NCI-H69 (cell line): Measurements from ENCODE around the gene MRPS9.

ENCODE experiments used
- DNase-seq: peaks from one replicate; lab custom pipeline; 2025; lab: John Stamatoyannopoulos, UW

MRPS9 gene

DNA sequence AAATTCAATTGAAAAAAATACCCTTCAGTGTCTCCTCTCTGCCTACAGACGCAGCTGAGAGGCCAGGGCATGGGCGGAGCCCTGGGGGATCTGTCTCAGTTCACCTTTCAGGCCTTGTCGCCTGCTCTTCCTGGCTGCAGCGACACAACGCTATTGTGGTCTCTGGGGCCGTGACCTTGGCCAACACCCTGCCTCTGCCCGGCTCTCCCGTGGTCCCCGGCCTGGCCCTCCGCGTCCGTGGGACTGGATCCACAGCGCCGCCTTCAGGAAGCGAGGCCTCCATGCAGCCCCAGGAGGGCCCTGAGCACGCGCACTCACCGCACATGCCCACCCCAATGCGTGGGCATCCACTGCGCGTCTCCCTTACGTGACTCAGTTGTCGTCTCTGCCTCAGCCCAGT, 81.1 kb downstream of the MRPS9 start:
- no peak for DNase-seq

DNA sequence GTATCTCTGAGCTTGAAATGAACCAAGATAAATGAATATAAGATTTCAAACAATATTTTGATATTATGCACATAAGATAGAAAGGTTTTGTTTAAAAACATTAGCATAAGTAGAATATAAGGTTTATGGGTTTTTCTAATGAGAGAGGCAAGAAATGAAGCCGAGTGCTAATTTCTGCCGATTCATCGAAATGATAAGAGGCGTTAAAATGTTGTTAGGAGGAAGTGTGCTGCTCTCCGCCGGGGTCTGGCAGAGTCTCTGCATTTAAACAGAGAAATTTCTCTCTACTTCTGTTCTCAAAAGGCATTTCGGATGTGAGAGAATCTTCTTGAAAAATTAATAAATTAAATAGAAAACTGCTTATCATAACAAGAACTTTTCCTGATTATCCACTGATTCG, 83.6 kb downstream of the MRPS9 start:
- DNase-seq = no peak

DNA sequence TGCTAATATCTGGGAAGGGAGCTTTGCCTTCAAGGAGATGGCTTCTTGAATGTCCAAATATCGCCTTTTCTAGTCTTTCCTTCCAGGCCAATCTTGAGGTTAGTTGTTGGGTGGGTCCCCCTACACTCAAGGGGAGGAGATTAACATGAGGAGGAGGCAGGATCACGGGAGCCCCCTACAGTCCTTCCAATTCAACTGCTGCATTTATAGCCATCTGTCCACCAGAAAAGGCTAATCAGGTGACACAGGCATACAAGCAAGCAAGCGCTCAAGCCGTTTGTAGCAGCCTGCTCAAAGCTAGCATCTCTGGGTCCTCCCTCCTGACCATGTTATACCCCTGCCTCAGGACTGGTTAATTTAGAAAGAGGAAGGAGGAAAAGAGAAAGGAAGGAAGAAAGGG, 87.6 kb downstream of the MRPS9 start:
- peak; percentile 51 for DNase-seq

DNA sequence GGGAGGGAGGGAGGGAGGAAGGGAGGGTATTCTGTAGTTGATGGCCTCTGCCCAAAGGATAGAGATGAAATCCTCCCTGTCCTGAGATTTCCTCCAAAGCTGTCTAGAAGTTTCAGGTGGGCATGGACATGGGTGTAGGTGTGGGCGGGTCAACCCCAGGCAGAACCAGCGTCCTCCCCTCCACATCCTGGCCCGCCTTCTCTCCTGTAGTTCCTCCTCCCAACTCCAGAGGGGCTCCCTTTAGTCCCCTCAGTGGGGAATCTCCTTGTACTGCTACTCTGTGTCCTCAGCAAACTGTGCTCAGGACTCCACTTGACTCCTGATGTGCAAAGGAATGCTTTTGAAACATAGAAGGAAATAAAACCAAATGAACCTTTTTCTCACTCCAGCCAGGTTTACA, 88.1 kb downstream of the MRPS9 start:
- peak; percentile 19 for DNase-seq

DNA sequence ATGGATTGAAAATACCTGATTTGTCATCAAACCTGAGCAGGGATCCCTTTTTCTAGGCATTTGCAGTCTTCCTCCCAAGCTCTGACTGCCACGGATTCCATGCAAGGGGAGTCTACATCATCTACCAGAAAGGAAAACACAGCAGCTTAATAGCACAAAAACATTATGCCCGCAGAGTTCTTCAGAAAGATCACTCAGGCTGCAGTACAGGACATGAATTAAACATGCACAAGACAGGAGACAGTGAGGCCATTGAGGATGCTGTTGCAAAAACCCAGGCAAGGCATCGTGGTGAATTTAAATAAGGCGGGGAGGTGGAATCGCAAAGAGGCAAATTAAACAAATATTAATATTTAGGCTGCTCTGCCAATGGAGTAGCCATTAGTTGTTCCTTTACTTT, 88.5 kb downstream of the MRPS9 start:
- no peak for DNase-seq

DNA sequence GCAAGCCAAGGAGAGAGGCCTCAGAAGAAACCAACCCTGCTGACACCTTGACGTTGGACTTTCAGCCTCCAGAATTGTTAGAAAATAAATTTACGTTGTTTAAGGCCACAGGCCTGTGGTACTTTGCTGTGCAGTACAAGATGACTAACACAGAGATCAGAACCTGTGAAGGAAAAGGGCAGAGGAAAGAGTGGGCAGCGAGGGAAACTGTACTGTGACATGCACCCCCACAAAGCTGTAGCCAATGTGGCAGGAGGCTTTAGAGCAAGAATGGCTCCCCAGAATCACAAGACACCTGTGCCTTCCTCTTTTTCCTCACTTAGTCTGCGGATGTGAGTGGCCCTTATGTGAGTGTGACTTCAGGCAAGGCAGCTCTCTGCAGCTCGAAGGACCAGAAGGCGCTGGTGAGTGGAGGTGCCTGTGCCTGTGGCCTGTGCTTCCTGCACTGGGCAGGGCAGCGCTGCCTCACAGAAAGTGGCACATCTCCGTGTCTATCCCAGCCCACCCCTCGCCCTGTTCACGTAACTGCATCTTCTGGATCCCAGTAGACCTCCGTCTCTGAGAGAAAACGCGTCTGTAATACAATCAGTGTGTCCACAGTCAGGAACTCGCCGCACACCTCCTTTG, 89.5 kb downstream of the MRPS9 start:
- DNase-seq = no peak

DNA sequence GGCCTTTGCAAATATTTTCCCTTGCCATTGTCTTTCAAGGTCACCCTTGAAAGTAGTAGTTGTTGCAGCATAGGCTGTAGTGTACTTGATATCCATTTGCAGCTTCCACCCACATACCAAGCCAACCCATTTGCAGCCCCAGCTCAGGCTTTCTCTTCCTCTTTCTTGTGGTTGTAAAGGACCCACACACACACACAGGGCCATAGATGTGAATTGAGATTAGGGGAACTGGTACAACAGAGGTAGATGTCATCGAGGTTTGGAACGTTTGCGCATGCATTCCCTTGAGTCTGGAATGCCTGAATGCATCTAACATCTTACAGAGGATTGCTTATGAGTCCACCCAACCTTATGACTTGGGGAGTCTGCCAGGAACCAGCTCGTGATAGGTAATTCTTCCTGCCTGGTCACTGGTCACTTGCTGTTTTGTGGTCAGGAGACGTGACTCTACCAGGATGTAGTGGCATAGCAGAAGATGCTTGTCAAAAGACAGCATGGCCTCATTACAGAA, 91.9 kb downstream of the MRPS9 start:
- no peak for DNase-seq

DNA sequence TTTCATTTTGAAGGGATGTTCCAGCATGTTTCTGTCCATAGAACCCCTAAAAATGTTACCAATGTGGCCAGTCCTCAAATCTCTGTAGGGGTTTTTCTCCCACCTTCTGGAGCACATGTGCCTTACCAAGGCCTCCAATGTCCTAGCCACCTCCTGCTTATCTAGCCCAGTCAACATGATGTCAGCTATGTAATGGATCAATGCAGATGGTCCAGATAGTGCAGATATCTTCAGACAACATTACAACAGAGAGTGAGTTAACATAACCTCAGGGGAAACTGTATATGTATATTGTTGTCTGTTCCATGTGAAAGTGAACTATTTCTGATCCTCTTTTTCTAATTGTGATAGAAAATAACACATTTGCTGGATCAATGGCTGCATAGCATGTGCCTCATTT, 92.7 kb downstream of the MRPS9 start:
- no peak for DNase-seq

DNA sequence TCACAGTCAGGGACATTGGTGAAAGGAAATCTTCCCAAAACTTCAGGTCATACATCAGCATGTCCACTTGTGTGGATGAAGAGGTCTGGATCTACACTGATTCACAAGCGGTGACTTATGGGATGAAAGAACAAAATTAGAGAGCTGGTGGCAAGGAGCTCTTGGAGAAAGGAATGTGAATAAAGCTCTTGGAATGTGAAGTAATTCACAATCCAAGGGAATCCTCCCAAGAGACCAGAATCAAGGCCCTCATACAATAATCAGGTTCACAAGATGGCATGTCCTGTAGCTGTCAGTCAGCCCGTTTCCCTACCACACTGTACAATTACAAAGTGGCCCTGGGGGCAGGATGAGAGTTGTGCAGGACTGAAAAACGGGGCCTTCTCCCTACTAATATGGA, 96.2 kb downstream of the MRPS9 start:
- DNase-seq = no peak

DNA sequence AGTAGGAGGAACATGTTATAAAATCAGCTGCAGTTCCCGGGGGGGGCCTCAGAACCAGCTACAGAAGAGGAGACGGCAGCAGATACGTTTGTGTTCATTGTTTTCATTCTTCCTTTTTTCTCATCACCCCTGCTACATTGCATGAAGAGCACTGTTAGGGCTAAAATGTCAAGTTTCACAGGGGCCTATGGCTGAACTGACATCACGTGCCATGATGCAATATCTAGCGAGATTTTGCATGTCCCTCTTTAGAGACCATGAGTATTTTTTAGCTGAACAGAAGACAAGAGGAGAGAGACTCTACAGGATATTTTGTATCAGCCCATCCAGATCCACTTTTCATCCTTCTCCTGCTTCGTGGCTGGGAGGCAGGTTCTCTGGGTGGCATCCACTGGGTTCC, 97.6 kb downstream of the MRPS9 start:
- DNase-seq = no peak

DNA sequence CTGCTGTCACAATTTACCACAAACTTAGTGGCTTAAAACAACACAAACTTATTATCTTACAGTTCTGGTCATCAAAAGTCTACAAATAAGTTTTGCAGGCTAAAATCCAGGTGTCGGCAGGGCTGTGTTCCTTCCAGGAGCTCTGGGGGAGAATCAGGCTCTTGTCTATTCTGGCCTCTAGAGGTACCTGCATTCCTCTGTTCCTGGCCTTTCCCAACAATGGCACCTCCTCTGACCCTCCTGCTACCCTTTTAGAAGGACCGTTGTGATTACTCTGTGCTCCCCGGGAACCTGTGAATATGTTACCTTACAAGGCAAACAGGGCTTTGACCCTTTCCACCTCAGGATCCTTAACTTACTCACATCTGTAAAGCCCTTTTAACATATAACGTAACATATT, 98.5 kb downstream of the MRPS9 start:
- no peak for DNase-seq

DNA sequence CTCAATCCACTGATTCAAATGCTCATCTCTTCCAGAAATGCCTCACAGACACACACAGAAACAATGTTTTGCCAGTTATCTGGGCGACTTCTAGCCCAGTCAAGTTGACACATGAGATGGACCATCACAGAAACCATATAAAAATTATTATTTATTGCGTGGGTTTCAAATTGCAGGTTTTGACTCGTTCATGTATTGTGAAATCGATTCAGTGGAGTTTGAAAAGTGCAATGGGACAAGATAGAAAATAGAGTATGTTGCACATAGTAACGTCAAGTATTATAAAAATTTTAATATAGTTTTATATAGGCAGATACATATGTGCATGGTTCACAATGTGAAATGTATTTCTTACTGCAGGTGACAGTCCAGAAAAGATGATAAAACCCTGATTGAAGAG, 100.8 kb downstream of the MRPS9 start:
- no peak for DNase-seq

DNA sequence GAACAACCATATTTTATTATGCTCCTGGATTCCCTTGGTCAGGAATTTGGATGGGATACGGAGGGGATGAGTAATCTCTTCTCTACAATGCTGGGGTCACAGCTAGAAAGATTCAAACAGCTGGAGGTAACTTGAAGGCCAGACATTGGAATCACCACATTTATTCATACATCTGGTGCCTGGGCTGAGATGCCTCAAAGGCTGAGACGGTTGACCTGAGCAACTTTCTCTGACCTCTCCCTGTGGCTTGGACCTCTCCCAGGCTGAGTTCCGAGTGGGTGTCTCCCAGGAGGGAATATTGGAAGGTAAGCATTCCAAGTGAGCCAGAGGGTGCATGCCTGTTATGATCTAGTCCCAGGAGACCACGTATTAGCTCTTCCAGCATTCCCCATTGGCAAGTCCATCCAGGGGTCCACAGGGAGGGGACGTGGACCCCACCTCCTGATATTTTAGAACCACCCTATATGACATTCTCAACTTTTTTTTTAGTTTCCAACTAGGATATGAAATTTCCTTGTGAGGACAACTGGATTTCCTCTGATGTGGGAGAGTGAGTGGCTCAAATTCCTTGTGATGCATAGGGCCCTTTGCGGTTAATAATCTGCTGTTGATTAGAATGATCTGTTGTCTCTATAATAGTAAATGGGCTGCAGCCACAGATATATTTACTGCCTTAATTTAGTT, 101.8 kb downstream of the MRPS9 start:
- no peak for DNase-seq

DNA sequence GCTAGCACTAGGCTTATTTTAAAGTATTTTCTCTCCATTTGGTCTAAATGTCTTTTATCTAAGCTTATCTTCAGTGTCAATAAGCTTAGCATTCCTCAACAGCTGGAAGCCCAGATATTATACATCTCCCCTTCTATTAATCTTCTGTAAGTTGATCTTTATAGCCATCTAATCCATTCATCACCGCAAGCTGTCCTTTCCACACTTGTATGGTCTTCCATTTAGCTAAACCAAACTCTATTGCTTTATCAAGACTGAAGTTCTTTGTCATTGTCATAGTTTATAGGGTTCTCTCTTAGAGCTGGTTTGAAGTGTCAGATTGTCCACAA, 102.3 kb downstream of the MRPS9 start:
- no peak for DNase-seq

DNA sequence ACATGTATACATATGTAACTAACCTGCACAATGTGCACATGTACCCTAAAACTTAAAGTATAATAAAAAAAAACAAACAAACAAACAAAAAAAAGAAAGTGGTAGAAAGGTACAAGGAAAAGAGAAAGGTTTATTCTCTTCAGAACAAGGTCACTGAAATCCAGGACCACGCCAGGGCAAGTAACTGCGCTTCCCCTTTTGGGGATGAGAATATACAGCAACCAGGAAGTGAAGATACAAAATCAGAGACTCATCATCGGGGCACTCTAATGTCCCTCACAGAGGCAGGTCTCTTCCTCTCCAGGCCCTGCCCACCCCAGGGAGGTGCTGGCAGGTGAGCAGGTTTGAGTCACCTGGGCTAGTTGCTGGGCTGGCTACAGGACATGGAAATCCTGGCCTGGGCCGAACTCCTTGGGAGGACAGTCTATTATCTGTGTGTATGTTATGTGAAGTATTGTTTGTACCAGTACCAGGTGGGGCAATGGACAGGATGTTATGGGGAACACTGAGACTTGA, 103.3 kb downstream of the MRPS9 start:
- DNase-seq = no peak

DNA sequence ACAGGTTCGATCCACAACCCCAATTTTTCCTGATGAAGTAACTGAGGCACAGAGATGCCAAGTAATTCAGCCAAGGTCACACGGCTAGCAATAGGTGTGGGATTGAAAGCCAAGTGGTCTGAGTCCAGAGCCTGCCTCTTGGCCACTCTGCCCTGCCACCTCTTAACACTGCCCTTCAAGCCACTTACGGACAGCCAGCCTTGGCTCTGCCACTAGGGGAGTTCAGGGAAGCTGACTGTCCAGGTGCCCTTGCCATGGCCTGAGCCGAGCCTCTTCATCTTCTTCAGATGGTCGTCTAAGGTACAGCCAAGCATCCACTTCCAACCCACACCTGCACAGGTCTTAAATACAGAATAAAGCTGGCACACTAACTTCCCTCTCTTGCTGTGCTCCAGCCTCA, 104.4 kb downstream of the MRPS9 start:
- DNase-seq = no peak

DNA sequence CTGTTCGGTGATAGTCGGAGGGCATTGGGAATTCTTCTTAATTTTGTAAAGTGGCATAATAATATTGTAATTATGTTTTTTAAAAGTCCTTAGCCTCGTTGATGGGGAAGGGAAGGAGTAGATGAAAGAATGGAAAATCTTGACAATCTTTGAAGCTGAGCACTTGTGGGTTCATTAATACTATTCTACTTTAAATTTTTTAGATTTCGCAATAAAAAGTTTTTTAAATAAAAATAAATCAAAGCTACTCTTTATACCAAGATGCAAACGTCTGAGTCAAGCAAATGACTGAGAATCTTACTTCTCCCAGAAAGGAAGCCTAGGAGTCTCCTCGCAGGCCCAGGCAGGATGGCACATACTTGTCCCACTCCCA, 105.2 kb downstream of the MRPS9 start:
- DNase-seq = no peak

DNA sequence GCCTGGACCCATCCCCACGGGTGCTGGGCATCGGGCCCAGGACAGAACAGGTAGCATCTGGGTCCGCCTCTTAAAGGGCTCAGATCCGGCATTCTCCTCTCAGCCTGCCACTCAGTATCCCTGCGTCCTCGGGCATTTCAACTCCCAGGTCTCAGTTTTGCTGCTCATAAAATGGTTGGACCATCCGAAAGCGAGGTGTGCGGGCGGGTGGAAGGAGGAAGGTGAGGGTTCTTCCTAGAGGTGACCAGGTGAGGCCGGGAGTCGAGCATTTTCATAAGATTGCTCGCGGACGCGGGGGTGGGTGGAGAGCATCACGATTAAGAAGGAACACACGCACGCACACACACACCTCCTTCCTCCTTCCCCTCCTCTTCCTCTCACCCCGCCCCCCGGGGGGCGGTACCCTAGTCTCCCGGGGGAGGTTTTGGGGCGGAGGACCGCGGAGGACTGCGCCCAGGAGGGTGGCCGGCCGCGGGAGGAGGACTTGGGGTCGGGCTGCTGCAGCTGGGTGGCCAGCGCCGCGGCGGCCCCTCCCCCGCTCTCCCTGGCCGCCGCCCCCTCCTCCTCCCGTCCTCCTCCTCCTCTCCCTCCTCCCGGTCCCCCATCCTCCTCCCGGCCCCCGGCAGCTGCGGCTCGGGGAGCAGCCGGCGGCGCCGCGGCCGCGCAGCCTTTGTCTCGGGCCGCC, 105.7 kb downstream of the MRPS9 start:
- DNase-seq = peak; percentile 34

DNA sequence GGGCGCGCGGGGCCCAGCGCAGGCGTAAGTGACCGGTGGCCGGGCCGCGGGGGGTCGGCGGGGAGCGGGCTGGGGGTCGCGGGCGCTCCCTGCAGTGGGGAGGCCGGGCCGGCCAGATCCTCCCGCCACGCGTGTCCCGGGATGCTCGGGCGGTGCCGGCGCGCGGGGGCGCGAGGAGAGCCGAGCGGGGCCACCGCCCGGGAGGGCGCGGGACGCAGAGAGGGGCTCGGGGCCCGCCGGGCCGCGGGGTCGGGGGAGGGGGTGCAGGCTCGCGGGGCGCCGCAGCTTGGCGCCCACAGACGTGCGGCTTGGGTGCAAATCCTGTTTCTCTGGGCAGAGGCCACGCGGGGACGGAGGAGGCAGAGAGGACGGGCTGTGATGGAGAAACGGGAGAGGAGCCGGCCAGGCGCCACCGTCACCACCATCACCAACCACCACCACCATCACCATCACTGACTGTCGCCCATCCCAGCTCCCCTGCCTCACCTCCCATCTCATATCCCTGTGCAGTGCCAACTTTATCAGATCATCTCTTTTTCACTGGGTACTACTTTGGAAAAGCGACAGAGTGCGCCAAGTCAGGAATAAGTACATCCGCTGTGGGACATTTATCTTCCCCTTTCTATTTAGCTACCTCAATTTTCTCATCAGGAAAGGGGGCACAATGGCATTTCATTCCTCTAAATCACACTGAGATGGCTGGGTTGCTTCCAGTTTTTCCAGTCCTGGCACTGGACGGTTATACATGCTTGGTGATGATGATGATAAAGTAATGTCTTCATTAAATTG, 106.5 kb downstream of the MRPS9 start:
- DNase-seq = no peak

DNA sequence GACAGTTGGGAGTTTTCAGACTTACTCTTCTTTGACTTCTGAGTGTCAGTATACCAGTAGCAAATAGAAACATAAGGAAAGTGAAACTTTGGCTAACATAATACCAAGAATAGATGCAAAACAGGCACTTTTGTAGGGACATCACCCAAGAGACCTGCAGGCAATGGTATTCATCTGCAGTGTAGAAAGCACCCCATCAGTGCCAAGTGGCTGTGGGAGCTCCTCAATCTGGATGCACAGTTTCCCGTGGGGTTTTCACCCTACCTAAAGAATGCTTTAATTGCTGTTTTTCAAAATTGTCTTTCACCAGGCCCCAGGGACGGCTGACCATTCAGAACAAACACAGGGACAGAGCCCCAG, 107.1 kb downstream of the MRPS9 start:
- no peak for DNase-seq

DNA sequence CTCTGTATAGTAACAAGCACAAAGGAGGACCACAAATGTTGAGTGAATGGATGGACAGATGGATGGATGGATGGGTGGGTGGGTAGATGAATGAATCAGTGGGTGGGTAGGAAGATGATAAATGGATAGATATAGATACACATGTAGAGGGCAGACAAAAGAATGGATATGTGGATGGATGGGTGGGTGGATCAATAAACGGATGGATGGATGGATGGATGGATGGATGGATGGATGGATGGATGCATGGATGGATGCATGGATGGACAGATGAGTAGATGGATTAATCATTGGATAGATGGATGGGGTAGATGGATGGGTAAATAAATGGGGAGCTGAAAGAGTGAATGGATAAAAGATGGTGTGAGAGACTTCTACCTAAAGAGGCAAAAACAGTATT, 111.4 kb downstream of the MRPS9 start:
- no peak for DNase-seq
